22Rv1 (cell line): ENCODE results near the gene TNRC18.

Experiments used
- CTCF ChIP-seq: fragments of 450-650 bp; IDR thresholded peaks from 2 replicates; pipeline ENCODE4 v1.5.1; 2017; ENCODE audit warnings: mild to moderate bottlenecking
- ZFX ChIP-seq: fragments of 450-650 bp; IDR thresholded peaks from 2 replicates; pipeline ENCODE4 v1.6.1; 2017; ENCODE audit warnings: antibody characterized with exemption, borderline replicate concordance

- TF ChIP-seq CTCF (no peak), ZFX (no peak)
Observed at GRCh38 chr7:5342631-5343030, 81.0 kb downstream of the TNRC18 start.
